ENCODE results near the gene SRGAP1. TPM values are rescaled to one million over a fixed set of nuclear protein-coding genes. Genes with fewer than 3 reads are reported as not detected.

SRGAP1 gene
- total and polyA plus RNA-seq, 8 donors: 2.5 to 13.3 (median 7.5) TPM

DNA sequence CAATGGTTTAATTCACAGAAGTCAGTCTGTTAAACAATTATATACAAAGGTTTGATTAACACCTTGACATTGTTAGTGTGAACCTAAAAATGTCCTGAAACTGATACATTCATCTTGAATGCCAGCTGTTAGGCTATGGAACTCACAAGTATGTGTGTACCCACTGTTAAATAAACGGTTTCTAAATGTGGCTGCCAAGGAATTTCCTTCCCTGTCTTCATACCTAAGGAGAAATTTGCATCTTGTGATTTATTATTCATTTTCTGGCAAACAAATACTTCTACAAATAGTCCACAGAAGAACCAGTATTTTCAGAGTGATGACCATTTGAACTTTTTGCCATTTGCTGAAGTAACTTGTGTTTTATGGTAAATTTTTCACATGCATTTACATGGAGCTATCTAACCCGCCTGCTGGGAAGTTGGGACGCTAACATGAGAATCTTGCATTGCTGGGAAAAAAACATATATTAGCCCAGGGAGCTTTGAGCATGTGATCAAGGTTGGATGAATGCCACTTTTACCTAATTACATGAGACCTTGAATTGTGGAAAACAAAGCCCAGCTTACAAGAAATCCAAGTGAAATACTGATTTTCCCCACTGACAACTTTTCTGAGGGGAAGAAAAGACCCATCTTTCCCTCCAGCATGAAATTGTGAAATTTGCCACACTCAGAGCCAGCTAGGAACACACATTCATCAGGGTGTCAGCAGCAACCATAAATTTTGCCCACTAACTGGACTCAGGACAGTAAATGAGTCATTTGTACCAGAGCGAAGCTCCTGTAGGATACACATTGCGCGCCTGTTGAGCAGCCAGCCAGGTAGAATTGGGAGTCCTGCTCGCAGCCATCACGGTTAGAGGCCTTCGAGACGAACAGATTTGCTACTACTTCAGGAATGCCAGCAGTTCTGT is 259.6 kb downstream of the SRGAP1 start:
- no peak for FAIRE-seq
- no peaks in the 10 kb centered on the region for H3K9me3 ChIP-seq
- TF ChIP-seq, protein P1, sequence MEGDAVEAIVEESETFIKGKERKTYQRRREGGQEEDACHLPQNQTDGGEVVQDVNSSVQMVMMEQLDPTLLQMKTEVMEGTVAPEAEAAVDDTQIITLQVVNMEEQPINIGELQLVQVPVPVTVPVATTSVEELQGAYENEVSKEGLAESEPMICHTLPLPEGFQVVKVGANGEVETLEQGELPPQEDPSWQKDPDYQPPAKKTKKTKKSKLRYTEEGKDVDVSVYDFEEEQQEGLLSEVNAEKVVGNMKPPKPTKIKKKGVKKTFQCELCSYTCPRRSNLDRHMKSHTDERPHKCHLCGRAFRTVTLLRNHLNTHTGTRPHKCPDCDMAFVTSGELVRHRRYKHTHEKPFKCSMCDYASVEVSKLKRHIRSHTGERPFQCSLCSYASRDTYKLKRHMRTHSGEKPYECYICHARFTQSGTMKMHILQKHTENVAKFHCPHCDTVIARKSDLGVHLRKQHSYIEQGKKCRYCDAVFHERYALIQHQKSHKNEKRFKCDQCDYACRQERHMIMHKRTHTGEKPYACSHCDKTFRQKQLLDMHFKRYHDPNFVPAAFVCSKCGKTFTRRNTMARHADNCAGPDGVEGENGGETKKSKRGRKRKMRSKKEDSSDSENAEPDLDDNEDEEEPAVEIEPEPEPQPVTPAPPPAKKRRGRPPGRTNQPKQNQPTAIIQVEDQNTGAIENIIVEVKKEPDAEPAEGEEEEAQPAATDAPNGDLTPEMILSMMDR (IDR thresholded peaks at IDR 0.05): no peak
- no peaks in the 10 kb centered on the region for H3K36me3 ChIP-seq
- no peaks in the 10 kb centered on the region for H3K27me3 ChIP-seq
- no peak overlapping the region for H3K4me3 ChIP-seq
- peak in 2 of 6 donors; percentile 11 to 34 for DNase-seq
- 63 to 77% methylated on average over 10 of the region's 10 CpGs for WGBS, 2 donors
- peak; percentile 40 to 77 (median 64) for ATAC-seq
- H3K4me1 ChIP-seq: no peaks in the 10 kb centered on the region
- intact Hi-C loops (cut with DNase I): no loop called here
- peak overlapping the region in 1 of 4 donors; percentile 14 for H3K27ac ChIP-seq

GRCh38 chr12:64105026-64105425 is 260.5 kb downstream of the SRGAP1 start:
- H3K4me1 ChIP-seq: no peaks in the 10 kb centered on the region
- no peaks in the 10 kb centered on the region for H3K9me3 ChIP-seq
- intact Hi-C loops (cut with DNase I): no loop called here
- WGBS, 2 donors: 86 to 89% methylated on average over 3 of the region's 3 CpGs
- no peak for DNase-seq
- no peak for ATAC-seq
- no peaks in the 10 kb centered on the region for H3K27me3 ChIP-seq
- no peak for FAIRE-seq
- no peak overlapping the region for H3K27ac ChIP-seq
- TF ChIP-seq, protein P1 (IDR thresholded peaks at IDR 0.05): no peak
- no peak overlapping the region for H3K4me3 ChIP-seq
- peaks cover 0 to 5% (median 3%) of the 10 kb centered on the region in 3 donors for H3K36me3 ChIP-seq

- DNase-seq (no peak), ATAC-seq (no peak), FAIRE-seq (no peak)
- H3K27me3 ChIP-seq: no peaks in the 10 kb centered on the region
- peaks cover 0 to 6% (median 3%) of the 10 kb centered on the region in 3 donors for H3K36me3 ChIP-seq
- H3K9me3 ChIP-seq: no peaks in the 10 kb centered on the region
- no peaks in the 10 kb centered on the region for H3K4me1 ChIP-seq
- no peak overlapping the region for H3K27ac ChIP-seq
- no peak overlapping the region for H3K4me3 ChIP-seq
- TF ChIP-seq, protein P1 (IDR thresholded peaks at IDR 0.05): no peak
- intact Hi-C loops (cut with DNase I): no loop called here
- 65 to 76% methylated on average over 1 of the region's 1 CpG for WGBS, 2 donors
Measured at GRCh38 chr12:64107776-64108175, 263.3 kb downstream of the SRGAP1 start.

GRCh38 chr12:64109706-64110105 is 265.2 kb downstream of the SRGAP1 start:
- ATAC-seq (no peak), FAIRE-seq (no peak), DNase-seq (no peak)
- TF ChIP-seq, protein P1 (IDR thresholded peaks at IDR 0.05): no peak
- WGBS, 2 donors: 77 to 86% methylated on average over 4 of the region's 4 CpGs
- H3K4me1 ChIP-seq: no peaks in the 10 kb centered on the region
- no peaks in the 10 kb centered on the region for H3K27me3 ChIP-seq
- H3K27ac ChIP-seq: no peak overlapping the region
- intact Hi-C loops (cut with DNase I): no loop called here
- H3K36me3 ChIP-seq: peaks cover 0 to 6% (median 3%) of the 10 kb centered on the region in 3 donors
- no peak overlapping the region for H3K4me3 ChIP-seq
- H3K9me3 ChIP-seq: no peaks in the 10 kb centered on the region

- TF ChIP-seq, protein P1 (IDR thresholded peaks at IDR 0.05): no peak
Measured at GRCh38 chr12:64110864-64111263, 266.4 kb downstream of the SRGAP1 start.

More at GRCh38 chr12:64110864-64111263, 266.4 kb downstream of the SRGAP1 start:
- Histone ChIP-seq H3K4me3 (no peak overlapping the region), H3K36me3 (peaks cover 0 to 14% (median 3%) of the 10 kb centered on the region in 3 donors), H3K4me1 (no peaks in the 10 kb centered on the region), H3K27me3 (no peaks in the 10 kb centered on the region), H3K27ac (no peak overlapping the region), H3K9me3 (no peaks in the 10 kb centered on the region)
- intact Hi-C loops (cut with DNase I): no loop called here
- DNase-seq: no peak
- ATAC-seq: no peak
- FAIRE-seq: no peak
